Mucosa of descending colon (tissue), 3 donors: ENCODE data around the gene CRIM1. TPM values are rescaled to one million over a fixed set of nuclear protein-coding genes. Genes with fewer than 3 reads are reported as not detected.

Experiments
- ATAC-seq: fragments of 200-7000 bp; cut with Tn5 transposase; one replicate; pipeline ENCODE4 v1.9.1; 2020; ENCODE audit warnings: mild to moderate bottlenecking, moderate library complexity
- DNase-seq, 3 donors: peaks; one replicate each; pipeline ENCODE4 v3.0.0-alpha.2; 2020
- H3K36me3 ChIP-seq: fragments of 200-600 bp; one replicate; pipeline ENCODE4 v1.8.0; 2021; ENCODE audit warnings: low read depth, mild to moderate bottlenecking
- H3K4me1 ChIP-seq: fragments of 200-600 bp; one replicate; pipeline ENCODE4 v1.8.0; 2021; ENCODE audit warnings: low read depth, mild to moderate bottlenecking
- H3K4me3 ChIP-seq: fragments of 200-600 bp; one replicate; pipeline ENCODE4 v1.8.0; 2021; ENCODE audit warnings: mild to moderate bottlenecking
- H3K9me3 ChIP-seq: fragments of 200-600 bp; one replicate; pipeline ENCODE4 v1.8.0; 2021; ENCODE audit warnings: mild to moderate bottlenecking
- CTCF ChIP-seq: fragments of 200-600 bp; IDR thresholded peaks from one replicate; pipeline ENCODE4 v1.8.0; 2022; ENCODE audit warnings: antibody characterized with exemption, mild to moderate bottlenecking
- intact Hi-C, 2 donors: fragments of 100-400 bp; cut with DNase I in 1 of 2; cut with micrococcal nuclease in 1 of 2; formaldehyde crosslinking; loops; one replicate each; pipeline versions ENCODE4 v1.11.0 to v1.11.1; 2022; cut with DNase I, micrococcal nuclease
- total RNA-seq, 3 donors: library from RNA; stranded (reverse); fragmentation: NEBNext Ultra II Directional in 2 of 3; extraction: Animal tissue kit (Norgen Biotek cat#: 25700) in 2 of 3; gene quantifications; one replicate each; pipeline versions ENCODE4 v1.2.1 to v1.2.4, GENCODE V29; 2021 to 2023
- donor health status: DM: no; HTN: no; CAD: no; lungs with moderate emphysema.
- donor health status: DM: no; HTN: no; CAD: no.
- donor health status: DM: no; HTN: yes; CAD: no.

Gene CRIM1
- total RNA-seq, 3 donors from 2014 or later = 66.9 to 104 (median 85.8) TPM

- intact Hi-C loops = loop anchor here (5.0 to 10.0 kb wide), 4 partner anchors 150 to 433 kb away; no protein-coding TSS in a partner anchor
- H3K9me3 ChIP-seq = no peaks in the 10 kb centered on the region
- DNase-seq (no peak), ATAC-seq (no peak)
- peaks cover 16% of the 10 kb centered on the region for H3K4me1 ChIP-seq
- H3K36me3 ChIP-seq = no peaks in the 10 kb centered on the region
- peak overlapping the region; percentile 65 for H3K4me3 ChIP-seq
- TF ChIP-seq CTCF = no peak
Observed at GRCh38 chr2:36354811-36355150, 797 bp upstream of the CRIM1 start.

GRCh38 chr2:36355890-36356297, 316 bp downstream of the CRIM1 start:
- intact Hi-C loops = loop anchor here (10.0 kb wide), 2 partner anchors 149 to 309 kb away; no protein-coding TSS in a partner anchor
- no peak for TF ChIP-seq CTCF
- Histone ChIP-seq H3K9me3 (no peaks in the 10 kb centered on the region), H3K4me3 (peak overlapping the region; percentile 65), H3K36me3 (no peaks in the 10 kb centered on the region), H3K4me1 (peaks cover 25% of the 10 kb centered on the region)
- peak; percentile 10 for ATAC-seq
- DNase-seq = no peak

- no peak for TF ChIP-seq CTCF
- intact Hi-C loops = loop anchor here (10.0 kb wide), 2 partner anchors 148 to 308 kb away; no protein-coding TSS in a partner anchor
- peak overlapping the region; percentile 65 for H3K4me3 ChIP-seq
- peaks cover 27% of the 10 kb centered on the region for H3K4me1 ChIP-seq
- peak; percentile 29 for ATAC-seq
- no peaks in the 10 kb centered on the region for H3K9me3 ChIP-seq
- H3K36me3 ChIP-seq = no peaks in the 10 kb centered on the region
- peak; percentile 56 to 74 (median 73) for DNase-seq
Observed at GRCh38 chr2:36356298-36356989, 866 bp downstream of the CRIM1 start.

GRCh38 chr2:36356990-36357846, 1.6 kb downstream of the CRIM1 start:
- peak overlapping the region; percentile 65 for H3K4me3 ChIP-seq
- peak; percentile 31 for ATAC-seq
- no peak for TF ChIP-seq CTCF
- no peaks in the 10 kb centered on the region for H3K9me3 ChIP-seq
- intact Hi-C loops = loop anchor here (10.0 kb wide), 2 partner anchors 148 to 308 kb away; no protein-coding TSS in a partner anchor
- peak; percentile 54 to 68 (median 63) for DNase-seq
- H3K36me3 ChIP-seq = no peaks in the 10 kb centered on the region
- peaks cover 27% of the 10 kb centered on the region for H3K4me1 ChIP-seq

GRCh38 chr2:36357847-36358659, 2.5 kb downstream of the CRIM1 start:
- no peak overlapping the region for H3K4me3 ChIP-seq
- ATAC-seq (peak; percentile 24), DNase-seq (no peak)
- peaks cover 27% of the 10 kb centered on the region for H3K4me1 ChIP-seq
- H3K9me3 ChIP-seq = no peaks in the 10 kb centered on the region
- intact Hi-C loops = loop anchor here (10.0 kb wide), 2 partner anchors 147 to 307 kb away; no protein-coding TSS in a partner anchor
- TF ChIP-seq CTCF = no peak
- no peaks in the 10 kb centered on the region for H3K36me3 ChIP-seq
